ENCODE data around the gene TXLNB.

TXLNB gene

DNA sequence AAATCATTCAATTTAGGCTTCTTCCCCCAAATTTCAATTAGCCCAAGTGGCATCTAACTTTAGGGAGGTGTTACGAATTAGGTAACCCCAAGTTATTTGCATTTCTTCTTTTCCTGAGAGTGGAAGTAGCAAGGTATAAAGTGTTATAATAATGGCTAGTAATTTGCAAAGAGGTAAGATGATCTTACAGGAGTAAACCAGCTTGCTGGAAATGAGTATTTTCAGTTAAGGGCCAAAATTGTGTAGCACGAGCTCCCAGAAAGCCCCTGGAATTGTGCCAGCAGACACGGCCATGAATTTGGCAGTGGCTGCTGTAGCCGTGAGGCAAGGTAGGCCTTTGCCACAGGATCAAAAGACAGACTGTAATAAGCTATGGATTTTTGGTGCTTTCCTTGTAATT, 44.7 kb upstream of the TXLNB start:
- no peaks in the 10 kb centered on the region for H3K9me3 ChIP-seq (ENCODE audit: severe bottlenecking)
- H3K4me3 ChIP-seq (ENCODE audit: severe bottlenecking), result no peak overlapping the region
- H3K4me1 ChIP-seq (ENCODE audit: insufficient read depth, poor library complexity, severe bottlenecking), result peaks cover 9% of the 10 kb centered on the region
- ATAC-seq (ENCODE audit: low read depth) (no peak), DNase-seq (ENCODE audit: low spot score) (no peak)
- H3K27ac ChIP-seq (ENCODE audit: poor library complexity, severe bottlenecking), result no peak overlapping the region
- no peak for TF ChIP-seq CTCF (IDR thresholded peaks at IDR 0.05; ENCODE audit: poor library complexity, severe bottlenecking)
- no peaks in the 10 kb centered on the region for H3K36me3 ChIP-seq (ENCODE audit: low read depth)
- no peaks in the 10 kb centered on the region for H3K27me3 ChIP-seq (ENCODE audit: insufficient read depth, poor library complexity, severe bottlenecking)

- DNase-seq (ENCODE audit: low spot score) (no peak), ATAC-seq (ENCODE audit: low read depth) (no peak)
- H3K36me3 ChIP-seq (ENCODE audit: low read depth), result no peaks in the 10 kb centered on the region
- TF ChIP-seq CTCF (IDR thresholded peaks at IDR 0.05; ENCODE audit: poor library complexity, severe bottlenecking), result no peak
- peaks cover 9% of the 10 kb centered on the region for H3K4me1 ChIP-seq (ENCODE audit: insufficient read depth, poor library complexity, severe bottlenecking)
- no peaks in the 10 kb centered on the region for H3K27me3 ChIP-seq (ENCODE audit: insufficient read depth, poor library complexity, severe bottlenecking)
- H3K27ac ChIP-seq (ENCODE audit: poor library complexity, severe bottlenecking), result peak overlapping the region; percentile 26
- no peak overlapping the region for H3K4me3 ChIP-seq (ENCODE audit: severe bottlenecking)
- no peaks in the 10 kb centered on the region for H3K9me3 ChIP-seq (ENCODE audit: severe bottlenecking)
Measured at GRCh38 chr6:139335447-139336210, 43.8 kb upstream of the TXLNB start.

GRCh38 chr6:139334806-139335446, 43.1 kb upstream of the TXLNB start:
- no peak for TF ChIP-seq CTCF (IDR thresholded peaks at IDR 0.05; ENCODE audit: poor library complexity, severe bottlenecking)
- Histone ChIP-seq H3K27ac (ENCODE audit: poor library complexity, severe bottlenecking) (peak overlapping the region; percentile 26), H3K4me3 (ENCODE audit: severe bottlenecking) (no peak overlapping the region), H3K4me1 (ENCODE audit: insufficient read depth, poor library complexity, severe bottlenecking) (peaks cover 9% of the 10 kb centered on the region), H3K36me3 (ENCODE audit: low read depth) (no peaks in the 10 kb centered on the region), H3K9me3 (ENCODE audit: severe bottlenecking) (no peaks in the 10 kb centered on the region), H3K27me3 (ENCODE audit: insufficient read depth, poor library complexity, severe bottlenecking) (no peaks in the 10 kb centered on the region)
- DNase-seq (ENCODE audit: low spot score) (no peak), ATAC-seq (ENCODE audit: low read depth) (peak; percentile 67)

DNA sequence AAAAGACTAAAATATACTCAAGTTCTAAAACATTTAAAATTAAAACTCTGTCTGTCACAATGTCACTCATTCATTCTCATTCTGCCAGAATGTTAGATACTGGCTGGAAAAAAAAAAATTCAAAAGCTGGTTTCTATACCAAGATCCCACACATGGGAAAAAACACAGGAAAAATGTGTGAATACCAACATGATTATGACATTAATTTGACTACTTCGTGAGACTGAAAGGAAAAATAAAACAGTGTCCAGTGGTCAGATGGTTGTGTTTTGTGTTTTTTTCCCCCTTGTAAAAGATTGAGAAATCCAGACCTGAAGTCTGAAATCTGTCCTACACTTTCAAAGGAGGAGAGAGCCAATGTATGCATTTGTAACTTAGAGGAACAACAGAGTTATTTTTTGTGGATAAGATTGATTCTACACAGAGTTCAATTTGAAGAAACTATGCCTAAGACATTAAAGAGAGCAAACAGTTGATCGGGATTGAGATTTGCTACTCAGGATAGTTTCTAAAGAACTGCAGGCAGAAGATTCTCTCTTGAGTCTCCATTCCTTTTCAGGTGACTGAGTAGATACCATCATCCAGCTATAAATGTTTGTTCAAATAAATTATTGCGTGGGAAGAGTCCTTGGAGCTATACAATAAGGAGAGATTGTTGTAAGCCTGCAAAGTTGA, 39.2 kb upstream of the TXLNB start:
- peaks cover 9% of the 10 kb centered on the region for H3K4me1 ChIP-seq (ENCODE audit: insufficient read depth, poor library complexity, severe bottlenecking)
- no peak overlapping the region for H3K4me3 ChIP-seq (ENCODE audit: severe bottlenecking)
- ATAC-seq (ENCODE audit: low read depth) (no peak), DNase-seq (ENCODE audit: low spot score) (no peak)
- H3K36me3 ChIP-seq (ENCODE audit: low read depth), result no peaks in the 10 kb centered on the region
- H3K27me3 ChIP-seq (ENCODE audit: insufficient read depth, poor library complexity, severe bottlenecking), result no peaks in the 10 kb centered on the region
- no peak overlapping the region for H3K27ac ChIP-seq (ENCODE audit: poor library complexity, severe bottlenecking)
- no peak for TF ChIP-seq CTCF (IDR thresholded peaks at IDR 0.05; ENCODE audit: poor library complexity, severe bottlenecking)
- no peaks in the 10 kb centered on the region for H3K9me3 ChIP-seq (ENCODE audit: severe bottlenecking)
